Ovary (tissue), 9 donors: ENCODE data around the gene NRXN2. TPM values are rescaled to one million over a fixed set of nuclear protein-coding genes. Genes with fewer than 3 reads are reported as not detected.

Experiments used
- DNase-seq, 5 donors: peaks; one replicate each; pipeline ENCODE4 v3.0.0-alpha.2; 2019 to 2020
- H3K27ac ChIP-seq, 2 donors: fragments of 200-600 bp; one replicate each; pipeline versions ENCODE4 v1.5.1 to v1.8.0; 2019 to 2022
- H3K27me3 ChIP-seq: fragments of 200-600 bp; one replicate; pipeline ENCODE4 v1.8.0; 2022
- H3K36me3 ChIP-seq: fragments of 200-600 bp; sonication (generic); one replicate; pipeline ENCODE4 v1.5.1; 2019
- H3K4me1 ChIP-seq: one replicate; pipeline ENCODE4 v1.8.1; 2013; ENCODE audit warnings: mild to moderate bottlenecking, moderate library complexity; ENCODE audit not compliant: insufficient read depth
- H3K4me3 ChIP-seq: fragments of 200-600 bp; sonication (generic); one replicate; pipeline ENCODE4 v1.5.1; 2017
- H3K9me3 ChIP-seq, 2 donors: fragments of 200-600 bp in 1 of 2; sonication (generic) in 1 of 2; one replicate each; pipeline versions ENCODE4 v1.5.1 to v1.8.1; 2013 to 2019; ENCODE audit warnings: mild to moderate bottlenecking in 1 of 2, moderate library complexity in 1 of 2
- CTCF ChIP-seq, 3 donors: fragments of 450-650 bp in 2 of 3; fragments of 200-600 bp in 1 of 3; IDR thresholded peaks; one replicate each; pipeline versions ENCODE4 v1.5.1 to v1.8.0; 2016 to 2022; ENCODE audit warnings: antibody characterized with exemption in 3 of 3, mild to moderate bottlenecking in 1 of 3
- EP300 ChIP-seq: sonication (generic); formaldehyde crosslinking; IDR thresholded peaks from one replicate; pipeline ENCODE4 v1.6.1; 2017; ENCODE audit warnings: antibody characterized with exemption
- POLR2A ChIP-seq: fragments of 450-650 bp; IDR thresholded peaks from one replicate; pipeline ENCODE4 v1.6.1; 2017; ENCODE audit warnings: antibody characterized with exemption, mild to moderate bottlenecking, moderate library complexity
- WGBS, 3 donors: extraction: QIAGEN DNeasy Blood & Tissue Kit in 1 of 3; methylation state at CpG; one replicate each; pipeline versions ENCODE4 v1.1.5 to v1.1.7; 2013 to 2017; 5-methylcytosine and 5-hydroxymethylcytosine counted together
- intact Hi-C, 4 donors: fragments of 100-400 bp; cut with DNase I; formaldehyde crosslinking; loops; one replicate each; pipeline versions ENCODE4 v1.11.0 to v1.15.1; 2022 to 2023
- polyA plus RNA-seq, 2 donors: library from polyadenylated mRNA; stranded (reverse); fragments of 200-250 nt in 1 of 2; fragments of 350-450 nt in 1 of 2; fragmentation: Illumina TruSeq in 1 of 2; extraction: RNeasy Lipid Tissue Mini Kit (QIAGEN cat#74804) in 1 of 2; gene quantifications; one replicate each; pipeline ENCODE4 v1.2.3, GENCODE V29; 2013 to 2014
- total RNA-seq, 7 donors: library from RNA; depleted of rRNA in 2 of 7; stranded (reverse); fragments of >200 nt in 2 of 7; fragmentation: NEBNext Ultra II Directional in 3 of 7; extraction: Animal tissue kit (Norgen Biotek cat#: 25700) in 3 of 7; gene quantifications; one replicate each; pipeline versions ENCODE4 v1.1.0 to v1.2.4, GENCODE V29; 2016 to 2023
- donor health status: DM: no; HTN: no; CAD: no; lungs with moderate emphysema.
- donor health status: DM: no; HTN: no; CAD: no.
- donor health status: Bipolar disorder and iron deficiency.
- donor health status: DM: yes; HTN: yes; CAD: no.
- donor health status: DM: no; HTN: no; CAD: no.
- donor health status: DM: yes; HTN: yes; CAD: no.

NRXN2 gene
- total and polyA plus RNA-seq, 9 donors, result 6.4 to 64.1 (median 19.7) TPM

GRCh38 chr11:64688534-64688982, 34.4 kb downstream of the NRXN2 start:
- TF ChIP-seq CTCF (IDR thresholded peaks at IDR 0.05) (peak; percentile 85 to 92 (median 89)), POLR2A (no peak)
- WGBS, 3 donors, result 1% methylated on average over 13 of the region's 13 CpGs
- intact Hi-C loops, result loop anchor here in 2 of 4 donors (2.0 to 5.0 kb wide), 2 partner anchors 34 kb away; partner anchors contain the start of gene NRXN2 (in 2 of the 2)

GRCh38 chr11:64687643-64688533, 35.1 kb downstream of the NRXN2 start:
- TF ChIP-seq POLR2A, result no peak
- no peak for TF ChIP-seq EP300
- TF ChIP-seq CTCF (IDR thresholded peaks at IDR 0.05), result no peak
- intact Hi-C loops, result loop anchor here in 2 of 4 donors (2.0 to 5.0 kb wide), 2 partner anchors 34 to 35 kb away; partner anchors contain the start of gene NRXN2 (in 2 of the 2)
- Histone ChIP-seq H3K4me3 (no peak overlapping the region), H3K4me1 (peaks cover 4% of the 10 kb centered on the region), H3K27ac (peak overlapping the region in 1 of 2 donors; percentile 26), H3K27me3 (no peaks in the 10 kb centered on the region), H3K36me3 (no peaks in the 10 kb centered on the region), H3K9me3 (no peaks in the 10 kb centered on the region)
- WGBS, 3 donors, result 46 to 51% (median 51%) methylated on average over 19 of the region's 19 CpGs
- DNase-seq, result peak in 1 of 5 donors; percentile 41

More at GRCh38 chr11:64688534-64688982, 34.4 kb downstream of the NRXN2 start:
- Histone ChIP-seq H3K27ac (peak overlapping the region in 1 of 2 donors; percentile 26), H3K4me1 (peaks cover 4% of the 10 kb centered on the region), H3K27me3 (no peaks in the 10 kb centered on the region), H3K36me3 (no peaks in the 10 kb centered on the region), H3K4me3 (peak overlapping the region; percentile 29), H3K9me3 (no peaks in the 10 kb centered on the region)
- peak; percentile 86 to 93 (median 91) for DNase-seq

- Histone ChIP-seq H3K9me3 (no peaks in the 10 kb centered on the region), H3K36me3 (no peaks in the 10 kb centered on the region), H3K27ac (no peak overlapping the region), H3K4me1 (peaks cover 4% of the 10 kb centered on the region), H3K4me3 (no peak overlapping the region), H3K27me3 (no peaks in the 10 kb centered on the region)
- intact Hi-C loops, result loop anchor here in 1 of 4 donors (5.0 kb wide), 1 partner anchor 35 kb away; the partner anchor contains the start of gene NRXN2
- peak in 2 of 5 donors; percentile 28 to 35 for DNase-seq
- WGBS, 3 donors, result 53 to 69% (median 54%) methylated on average over 6 of the region's 6 CpGs
- TF ChIP-seq EP300 (no peak), POLR2A (no peak), CTCF (IDR thresholded peaks at IDR 0.05) (no peak)
Observed at GRCh38 chr11:64687204-64687603, 35.8 kb downstream of the NRXN2 start.

- no peaks in the 10 kb centered on the region for H3K9me3 ChIP-seq
- no peak overlapping the region for H3K27ac ChIP-seq
- H3K36me3 ChIP-seq, result no peaks in the 10 kb centered on the region
- H3K4me3 ChIP-seq, result no peak overlapping the region
- no peak for DNase-seq
- 88 to 93% (median 92%) methylated on average over 9 of the region's 9 CpGs for WGBS, 3 donors
- TF ChIP-seq EP300, result no peak
- TF ChIP-seq POLR2A, result no peak
- TF ChIP-seq CTCF (IDR thresholded peaks at IDR 0.05), result no peak
- intact Hi-C loops, result loop anchor here in 1 of 4 donors (5.0 kb wide), 1 partner anchor 36 kb away; the partner anchor contains the start of gene NRXN2
- peaks cover 4% of the 10 kb centered on the region for H3K4me1 ChIP-seq
- H3K27me3 ChIP-seq, result no peaks in the 10 kb centered on the region
Observed at GRCh38 chr11:64686466-64687170, 36.4 kb downstream of the NRXN2 start.
